ENCODE data around the gene PROSER2. TPM values are rescaled to one million over a fixed set of nuclear protein-coding genes. Genes with fewer than 3 reads are reported as not detected.

Gene PROSER2
- total and polyA plus RNA-seq, 2 of the 13 experiments (the other 11 are each of a cell fraction or from before 2014, with no cell fraction given): 6.9 to 7.7 TPM

- DNase-seq (ENCODE audit: low spot score): peak; percentile 70
- FAIRE-seq: peak; percentile 76
- H3K27me3 ChIP-seq (ENCODE audit: control insufficient read depth in 1 of 2, insufficient read depth in 2 of 2, low read length in 2 of 2): no peaks in the 10 kb centered on the region
- in situ Hi-C loops (cut with HindIII; ENCODE audit: extremely low pct_ligation_motif_present, low pct_unique_long_range_greater_than_20kb): no loop called here
- no peaks in the 10 kb centered on the region for H4K20me1 ChIP-seq (ENCODE audit: insufficient read depth, low read length)
- ChIA-PET CTCF (ENCODE audit: low intra/inter-chr PET ratio, low total read pairs) (no interaction called here), POLR2A (interaction anchor here (0.7 to 2.8 kb wide), 6 partner anchors 11 to 117 kb away, joined by 3 to 14 read pairs (median 4); no protein-coding TSS in a partner anchor)
- H3K9me3 ChIP-seq (ENCODE audit: low read length): no peaks in the 10 kb centered on the region
- peaks cover 79% of the 10 kb centered on the region for H3K79me2 ChIP-seq (ENCODE audit: insufficient read depth, low read length)
- intact Hi-C loops (cut with micrococcal nuclease; ENCODE audit: unreplicated experiment): no loop called here
- H3K27ac ChIP-seq (ENCODE audit: extremely low read length, insufficient read depth, low read length): peak overlapping the region; percentile 77
- H2AFZ ChIP-seq (ENCODE audit: low read length): no peak overlapping the region
- ATAC-seq: peak; percentile 87
- peaks cover 81% of the 10 kb centered on the region for H3K4me1 ChIP-seq (ENCODE audit: insufficient read depth, low read length)
- no TSS peak for BruUV-seq (replicated peaks)
- no peaks in the 10 kb centered on the region for H3K36me3 ChIP-seq (replicated peaks in 1 of 2; ENCODE audit: control insufficient read depth in 1 of 2, insufficient read depth in 2 of 2, low read length in 2 of 2)
- 1% methylated on average over 7 of the region's 7 CpGs for WGBS (ENCODE audit: low lambda C conversion rate)
- H3K4me3 ChIP-seq (replicated peaks in 1 of 3; ENCODE audit: insufficient read depth in 1 of 3, low read depth in 2 of 3, low read length in 3 of 3): peak overlapping the region; percentile 27 to 40 (median 34); a peak in 5 of 6 replicates
- H3K4me2 ChIP-seq (ENCODE audit: low read depth, low read length): peak overlapping the region; percentile 67
- peak overlapping the region; percentile 58 for H3K9ac ChIP-seq (ENCODE audit: insufficient read depth, low read depth, low read length)
- peak; percentile 71 for TF ChIP-seq BCL6 (CRISPR knock-in tag; IDR thresholded peaks at IDR 0.05)
- TF ChIP-seq SKI (IDR thresholded peaks at IDR 0.05; ENCODE audit: partially characterized antibody): peak; percentile 49
- no peak for TF ChIP-seq ZNF646 (CRISPR knock-in tag; IDR thresholded peaks at IDR 0.05)
- TF ChIP-seq THAP9 (CRISPR knock-in tag; IDR thresholded peaks at IDR 0.05; ENCODE audit: borderline replicate concordance): no peak
- peak; percentile 41; the same call in 1 of the 2 replicates for TF ChIP-seq MLXIP (CRISPR knock-in tag; IDR thresholded peaks at IDR 0.05; ENCODE audit: borderline replicate concordance)
- peak; percentile 57; the same call in 1 of the 2 replicates for TF ChIP-seq RXRB (CRISPR knock-in tag; IDR thresholded peaks at IDR 0.05; ENCODE audit: borderline replicate concordance)
- no peak for TF ChIP-seq NR3C1 (CRISPR knock-in tag; IDR thresholded peaks at IDR 0.05)
- 0 out of 4 replicates have a peak, but pooled peaks of 1 of the 2 experiments have one; percentile 48 for TF ChIP-seq POLR2A (IDR thresholded peaks at IDR 0.05; ENCODE audit: insufficient read depth in 1 of 2, low read depth in 2 of 2, low read length in 2 of 2)
- no peak for TF ChIP-seq NONO (IDR thresholded peaks at IDR 0.05)
- TF ChIP-seq NONO (CRISPR knock-in tag; conservative IDR thresholded peaks at IDR 0.05): no peak
- no peak for TF ChIP-seq IRF2 (CRISPR knock-in tag; IDR thresholded peaks at IDR 0.05)
- TF ChIP-seq GFI1 (CRISPR knock-in tag; IDR thresholded peaks at IDR 0.05; ENCODE audit: borderline replicate concordance): peak; percentile 98
Measured at GRCh38 chr10:11831520-11831951, 8.4 kb downstream of the PROSER2 start.

Data from HepG2 (cell line).